Inflammatory macrophage treated with lipopolysaccharide for 4 hours (primary cell): ENCODE data around the gene APBA3.

Experiments used
- DNase-seq: peaks from one replicate; pipeline ENCODE4 v3.0.0-alpha.2; 2020

The APBA3 gene

DNA sequence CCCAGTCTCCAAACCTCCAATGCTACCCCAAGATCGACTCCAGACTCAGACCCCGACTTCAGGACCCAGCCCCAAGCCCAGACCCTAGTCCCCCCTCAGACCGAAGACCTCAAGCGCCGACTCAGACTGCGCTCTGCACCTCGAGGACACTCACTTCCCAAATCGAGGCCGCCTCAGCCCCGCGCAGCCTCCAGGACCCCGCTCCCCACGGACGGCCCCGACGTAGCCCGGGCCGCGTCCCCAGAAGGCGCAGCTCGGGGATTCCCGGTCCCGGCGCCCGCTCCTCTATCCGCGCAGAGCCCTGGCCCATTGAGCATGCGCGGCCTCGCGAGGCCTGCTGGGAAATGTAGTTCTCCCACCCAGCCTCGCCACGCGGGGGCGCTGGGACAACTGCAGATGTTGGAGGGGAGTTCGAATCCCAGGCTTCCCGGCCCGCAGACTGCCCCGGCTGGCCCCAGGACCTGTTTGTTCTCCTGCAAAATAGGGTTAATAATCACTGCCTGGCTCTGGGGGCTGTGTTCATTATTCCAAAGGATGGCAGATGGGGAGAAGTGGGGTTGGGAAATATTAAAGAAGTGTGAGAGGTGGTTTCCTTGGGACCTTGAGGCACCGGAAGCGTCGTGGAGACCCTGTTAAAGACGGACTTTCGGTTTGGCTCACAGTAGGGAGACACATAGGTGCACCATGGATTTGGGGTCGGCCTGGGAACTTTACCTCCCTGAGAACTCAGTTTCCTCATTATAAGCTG, at the start of gene APBA3:
Gene APBA3, minus strand, starts transcription at position 311 of the 748 bp plus-strand sequence. CDS start 1,428 bp downstream, outside the sequence.
- peak; percentile 91 for DNase-seq

DNA sequence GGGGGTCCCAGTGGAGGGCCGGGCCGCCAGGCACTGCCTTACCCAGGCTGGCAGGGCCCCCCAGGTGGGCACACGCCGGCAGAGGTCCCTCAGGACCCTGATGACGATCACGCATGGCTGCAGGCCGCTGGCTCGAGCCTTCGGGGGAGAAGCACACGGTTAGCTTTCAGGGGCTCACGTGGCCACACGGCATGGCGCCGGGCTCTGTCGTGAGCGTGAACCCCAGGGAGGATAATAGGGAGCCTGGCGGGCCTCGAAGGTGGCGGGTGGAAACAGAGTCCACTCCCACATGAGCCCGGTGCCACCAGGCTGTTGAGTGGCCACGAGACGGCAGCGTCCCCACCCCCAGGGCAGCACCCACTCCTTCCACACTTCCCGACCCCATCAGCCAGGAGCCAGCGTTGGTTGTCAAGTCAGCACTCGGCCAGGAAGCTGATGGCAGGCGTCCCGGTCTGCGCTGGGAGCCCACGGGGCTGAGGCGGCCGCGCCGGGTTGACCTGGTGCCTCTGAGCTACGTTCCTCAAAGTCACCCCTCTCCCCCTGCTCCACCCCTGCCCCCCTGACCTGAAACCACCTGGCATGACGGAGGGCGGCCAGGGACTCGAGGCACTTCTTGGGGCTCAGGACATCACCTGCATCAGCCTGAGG, 49.3 kb upstream of the APBA3 start:
- no peak for DNase-seq

DNA sequence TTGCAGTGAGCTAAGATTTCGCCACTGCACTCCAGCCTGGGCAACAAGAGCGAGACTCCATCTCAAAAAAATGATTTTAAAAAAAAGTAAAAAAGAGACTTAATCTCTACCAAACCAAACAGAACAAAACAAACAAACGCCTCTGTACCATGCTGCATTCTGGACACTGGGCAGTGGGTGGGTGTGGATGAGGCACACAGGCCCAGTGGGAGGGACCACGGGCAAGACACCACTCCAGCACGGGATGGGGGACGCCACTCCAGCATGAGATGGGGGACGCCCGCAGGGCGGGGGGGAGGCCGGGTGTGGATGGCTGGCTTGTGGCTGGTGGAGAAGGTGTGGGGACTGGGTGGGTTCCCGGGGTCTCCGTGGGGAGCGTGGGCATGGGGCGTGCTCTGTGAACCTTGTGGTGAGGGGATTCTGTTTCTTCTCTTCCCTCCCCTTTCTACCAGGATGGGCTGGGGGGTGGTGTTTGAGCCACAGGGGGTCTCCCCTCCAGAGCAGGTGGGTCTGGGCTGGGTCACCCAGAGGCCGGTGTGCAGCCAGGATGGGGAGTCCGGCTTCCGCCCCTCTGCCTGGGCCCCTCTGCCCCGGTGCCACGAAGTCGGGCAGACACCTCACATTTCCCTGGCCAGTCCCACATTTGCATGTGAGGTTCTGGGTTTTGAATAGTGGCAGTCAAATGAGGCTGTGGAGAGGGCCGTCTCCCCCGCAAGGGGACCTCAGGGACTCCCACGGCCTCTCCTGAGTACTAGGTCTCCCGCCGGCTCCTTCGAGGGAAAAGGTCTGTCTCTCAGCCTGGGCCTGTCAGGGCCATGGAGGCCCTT, 48.6 kb upstream of the APBA3 start:
- DNase-seq, result no peak

DNA sequence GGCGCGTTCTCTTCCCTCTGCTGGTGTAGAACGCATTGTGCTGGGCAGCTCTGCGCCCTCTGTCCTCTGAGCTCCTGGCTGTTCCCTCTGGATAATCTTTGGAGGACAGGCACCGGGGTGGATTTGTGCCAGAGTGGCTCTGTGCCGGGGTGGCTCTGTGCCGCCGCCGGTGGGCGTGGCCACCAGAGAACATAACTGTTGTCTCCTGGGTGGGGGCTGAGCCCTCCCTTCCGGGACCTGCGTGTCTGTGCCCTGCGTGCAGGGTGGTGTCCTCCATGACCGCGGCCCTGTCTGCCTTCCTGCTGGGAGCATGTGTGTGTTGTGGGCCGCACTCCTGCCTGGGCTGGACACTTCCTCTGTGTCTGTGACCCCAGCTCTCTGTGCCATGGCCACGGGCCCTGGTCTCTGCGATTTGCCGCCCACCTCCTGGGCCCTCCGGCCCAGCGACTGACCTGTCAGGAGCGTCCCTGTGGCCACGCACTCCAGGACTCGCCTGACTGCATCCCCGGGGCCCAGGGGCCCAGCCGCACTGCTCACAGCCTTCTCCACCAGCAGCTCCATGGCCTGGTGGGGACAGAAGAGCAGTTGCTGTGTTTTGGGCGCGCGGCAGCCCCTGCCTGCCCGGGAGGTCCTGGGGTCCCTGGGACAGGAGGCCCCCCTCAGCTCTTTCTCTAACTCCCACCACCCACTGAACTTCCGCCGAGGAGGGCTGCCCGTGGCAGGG, 47.1 kb upstream of the APBA3 start:
- DNase-seq, result no peak

- no peak for DNase-seq
Observed at GRCh38 chr19:3807574-3808354, 46.3 kb upstream of the APBA3 start.

DNA sequence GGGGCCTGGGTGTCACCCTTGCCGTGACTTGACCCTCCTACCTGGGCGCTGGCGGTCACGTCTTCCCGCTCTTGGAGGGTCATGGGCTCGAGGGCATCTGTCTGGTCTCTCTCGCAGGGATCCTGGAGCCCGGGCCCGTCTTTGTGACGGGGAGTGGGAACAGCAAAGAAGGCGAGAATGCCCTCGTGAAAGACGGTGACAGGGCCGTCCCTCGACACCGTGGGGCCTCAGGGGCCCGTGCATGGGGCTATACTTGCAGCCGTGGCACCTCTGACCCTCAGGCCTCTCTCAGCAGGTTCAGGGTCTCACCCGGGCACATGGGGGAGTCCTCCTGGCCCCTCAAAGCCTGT, 45.6 kb upstream of the APBA3 start:
- DNase-seq, result no peak

GRCh38 chr19:3805859-3806258, 44.4 kb upstream of the APBA3 start:
- DNase-seq, result no peak

- DNase-seq, result no peak
Observed at GRCh38 chr19:3804429-3804828, 42.9 kb upstream of the APBA3 start.

- no peak for DNase-seq
Observed at GRCh38 chr19:3803986-3804385, 42.5 kb upstream of the APBA3 start.

GRCh38 chr19:3803114-3803888, 41.8 kb upstream of the APBA3 start:
- no peak for DNase-seq

GRCh38 chr19:3801412-3802096, 40.1 kb upstream of the APBA3 start:
- DNase-seq, result no peak

- DNase-seq, result no peak
Observed at GRCh38 chr19:3800996-3801395, 39.5 kb upstream of the APBA3 start.

GRCh38 chr19:3798137-3798536, 36.6 kb upstream of the APBA3 start:
- DNase-seq, result no peak

DNA sequence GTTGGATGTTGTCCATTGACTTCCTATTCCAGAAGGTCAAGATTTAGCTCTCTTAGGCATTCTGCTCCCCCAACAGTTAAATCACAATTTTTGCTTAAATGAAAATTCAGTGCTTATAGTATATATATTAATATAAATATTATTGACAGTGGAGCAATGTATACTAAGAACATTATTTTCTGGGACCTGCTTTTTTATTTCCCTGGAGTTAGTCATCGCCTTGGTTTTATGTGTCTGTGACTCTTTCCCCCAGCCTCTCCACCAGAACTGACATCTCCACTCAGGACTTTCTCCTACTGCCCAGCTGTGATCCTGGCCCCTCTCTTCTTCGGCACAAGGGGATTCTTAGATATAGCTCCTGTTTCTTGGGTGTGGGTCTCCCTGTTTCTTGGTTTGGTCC, 34.9 kb upstream of the APBA3 start:
- no peak for DNase-seq

DNA sequence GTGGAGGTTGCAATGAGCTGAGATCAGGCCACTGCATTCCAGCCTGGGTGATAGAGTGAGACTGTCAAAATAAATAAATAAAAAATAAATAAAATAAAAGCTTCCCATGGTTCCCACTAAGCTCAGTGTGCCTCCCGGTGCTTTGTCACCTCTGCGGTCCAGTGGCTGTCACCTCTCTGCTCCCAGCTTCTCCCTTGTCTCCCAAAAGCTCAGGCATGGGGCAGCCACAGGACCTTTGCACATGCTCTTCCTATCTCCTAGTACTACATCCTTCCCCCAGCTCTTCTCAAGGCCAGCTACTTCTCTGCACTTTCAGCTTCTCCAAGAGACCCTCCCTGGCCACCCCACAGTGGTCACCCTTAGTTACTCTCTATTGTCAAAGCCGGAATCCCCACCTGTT, 32.3 kb upstream of the APBA3 start:
- DNase-seq, result no peak

DNA sequence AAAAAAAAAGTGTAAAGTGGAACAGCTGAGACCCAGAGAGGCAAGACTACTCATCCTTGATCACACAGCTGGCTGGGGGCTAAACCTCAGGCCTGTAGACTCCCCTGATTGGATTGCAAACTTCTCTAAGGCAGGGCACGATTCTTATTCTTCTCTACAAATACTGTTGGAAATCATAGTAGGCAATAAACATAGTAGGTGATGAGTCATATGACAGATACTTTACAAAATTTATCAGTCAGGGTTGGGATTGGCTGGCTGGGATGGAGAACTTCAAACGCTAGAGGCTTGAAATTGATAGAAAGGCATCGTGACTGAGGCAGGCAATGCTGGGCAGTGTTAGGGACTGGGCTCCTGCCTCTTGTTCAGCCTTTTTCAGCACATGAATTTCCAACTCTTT, 30.6 kb upstream of the APBA3 start:
- no peak for DNase-seq

GRCh38 chr19:3790941-3791340, 29.4 kb upstream of the APBA3 start:
- DNase-seq, result no peak

- DNase-seq, result no peak
Observed at GRCh38 chr19:3790209-3790734, 28.8 kb upstream of the APBA3 start.

DNA sequence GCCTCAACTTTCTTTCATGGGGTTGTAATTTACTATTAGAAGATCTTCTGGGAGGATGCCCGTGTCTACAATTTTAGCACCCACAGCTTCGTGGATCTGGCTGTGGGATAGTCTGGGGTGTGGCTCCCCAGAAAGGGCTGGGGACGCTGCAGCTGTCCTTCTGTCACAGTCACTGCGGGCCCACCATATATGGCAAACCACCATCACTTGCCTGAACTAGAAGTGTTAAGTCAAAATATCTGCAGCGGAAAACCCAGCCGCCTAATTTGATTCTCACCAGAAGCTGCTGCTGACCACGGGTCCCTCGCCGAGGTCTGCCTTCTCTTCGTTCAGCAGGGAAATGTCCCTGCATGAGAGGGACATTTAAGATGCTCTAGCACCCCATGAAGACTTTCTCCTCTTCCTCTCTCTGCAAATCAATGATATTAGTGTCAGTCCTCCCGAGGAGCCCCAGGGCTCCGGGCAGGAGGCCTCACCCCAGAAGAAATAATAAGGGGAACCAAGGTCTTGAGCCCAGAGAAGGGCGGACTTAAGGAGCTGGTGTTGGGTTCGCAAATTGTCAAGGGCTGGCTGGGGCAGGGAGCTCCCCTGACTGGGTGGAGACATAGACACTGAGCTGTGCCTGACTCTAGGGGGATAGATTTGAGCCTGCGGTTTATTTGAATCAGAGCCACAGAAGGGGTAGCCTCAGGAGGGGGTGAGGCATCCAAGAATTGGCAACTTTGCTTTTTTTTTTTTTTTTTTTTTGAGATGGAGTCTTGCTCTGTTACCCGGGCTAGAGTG, 27.7 kb upstream of the APBA3 start:
- DNase-seq, result no peak
